H4 (cell line): Measurements from ENCODE around the gene UTP14C. TPM values are rescaled to one million over a fixed set of nuclear protein-coding genes. Genes with fewer than 3 reads are reported as not detected.
"Not testable (repeated sequence)": the region's sequence is repeated elsewhere in the genome, so short reads cannot be mapped to it uniquely, and the experiment has no call there.

Source experiments
- DNase-seq: peaks from one replicate; pipeline ENCODE4 v3.0.0-alpha.2; 2015; ENCODE audit warnings: low spot score
- total RNA-seq: library from RNA; depleted of rRNA; stranded (reverse); fragments of >200 nt; shearing (Covaris generic); gene quantifications from 2 replicates; pipeline ENCODE4 v1.2.3, GENCODE V29; 2014; rRNA removed

UTP14C gene
- total RNA-seq, 1 experiment from 2014 or later: 5.0 TPM

DNA sequence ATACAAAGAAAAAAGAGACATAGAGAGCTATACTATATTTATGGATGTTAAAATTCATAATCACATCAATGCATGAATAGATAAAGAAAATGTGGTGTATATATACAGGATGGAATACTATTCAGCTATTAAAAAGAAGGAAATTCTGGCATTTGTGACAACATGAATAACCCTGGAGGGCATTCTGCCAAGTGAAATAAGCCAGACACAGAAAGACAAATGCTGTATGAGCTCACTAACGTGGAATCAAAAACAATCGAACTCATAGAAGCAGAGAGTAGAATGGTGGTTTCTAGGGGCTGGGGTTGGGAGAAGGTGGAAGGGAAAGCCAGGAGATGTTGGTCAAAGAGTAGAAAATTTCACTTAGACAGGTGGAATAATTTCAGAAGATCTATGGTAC is 24.0 kb downstream of the UTP14C start:
- no peak for DNase-seq

DNA sequence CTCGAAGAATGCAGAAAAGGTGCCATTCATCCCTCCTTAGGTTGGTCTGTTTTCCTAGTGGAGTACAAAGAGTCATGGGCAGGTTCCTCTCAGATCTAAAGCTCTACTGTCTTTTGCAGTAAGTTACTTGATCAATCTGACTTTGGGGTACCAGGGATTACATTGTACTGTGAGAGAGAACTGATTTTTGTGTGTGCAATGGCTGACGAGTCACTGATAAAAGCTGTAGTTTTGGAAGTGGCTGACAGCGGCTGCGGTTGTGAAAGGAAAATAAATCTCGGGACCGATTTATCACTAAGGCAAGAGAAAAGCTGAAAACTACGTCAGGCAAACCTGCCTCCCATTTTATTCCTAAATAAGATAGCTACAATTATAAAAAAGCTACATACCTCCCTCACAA is 26.9 kb downstream of the UTP14C start:
- DNase-seq: no peak

DNA sequence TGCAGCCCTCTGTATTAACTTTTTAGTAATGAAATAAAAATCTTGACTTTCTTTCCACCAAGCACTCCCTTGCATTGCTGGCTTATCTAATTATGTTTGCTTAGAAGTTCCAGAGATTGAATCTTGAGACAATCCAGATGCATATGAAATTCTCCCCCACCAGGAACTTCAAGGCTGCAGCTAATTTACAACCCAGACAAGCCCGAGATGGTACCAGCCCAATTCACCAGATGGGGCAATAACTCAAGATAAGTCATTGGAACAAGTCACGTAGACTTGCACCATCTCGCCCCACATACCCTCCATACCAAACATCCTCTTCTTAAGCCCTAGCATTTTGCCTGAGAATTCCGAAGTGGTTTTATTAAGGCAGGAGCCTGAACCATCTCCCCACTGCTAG is 29.0 kb downstream of the UTP14C start:
- DNase-seq: no peak

DNA sequence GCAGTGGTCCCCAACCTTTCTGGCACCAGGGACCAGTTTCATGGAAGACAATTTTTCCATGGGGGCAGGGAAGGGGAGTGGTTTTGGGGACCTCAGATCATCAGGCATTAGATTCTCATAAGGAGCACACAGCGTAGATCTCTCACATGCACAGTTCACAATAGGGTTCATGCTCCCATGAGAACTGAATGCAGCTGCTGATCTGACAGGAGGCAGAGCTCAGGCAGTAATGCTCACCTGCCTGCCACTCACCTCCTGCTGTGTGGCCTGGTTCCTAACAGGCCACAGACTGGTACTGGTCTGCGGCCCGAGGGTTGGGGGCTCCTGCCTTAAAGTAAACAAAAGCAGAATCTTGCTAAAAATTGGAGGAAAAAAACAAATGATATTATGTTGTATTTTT is 36.6 kb downstream of the UTP14C start:
- not testable (repeated sequence) for DNase-seq

DNA sequence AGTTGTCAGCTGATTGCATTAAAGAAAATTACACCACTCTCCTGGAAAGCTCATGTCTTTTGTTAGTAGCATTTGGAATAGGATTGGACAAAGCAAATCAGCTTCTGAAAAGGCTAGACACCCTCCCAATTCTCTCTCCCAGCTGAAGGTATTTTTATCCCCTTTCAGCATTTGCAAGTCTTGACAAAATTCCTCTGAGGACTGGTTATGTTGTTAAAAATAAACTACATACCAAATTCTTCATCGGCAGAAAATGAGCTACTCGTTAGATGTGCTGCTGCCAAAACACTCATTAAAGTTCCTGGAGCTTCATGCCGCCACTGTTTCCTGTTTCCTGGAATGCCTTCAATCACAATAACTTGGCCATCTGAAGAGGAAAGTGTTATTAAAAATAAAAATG is 37.1 kb downstream of the UTP14C start:
- DNase-seq: no peak

DNA sequence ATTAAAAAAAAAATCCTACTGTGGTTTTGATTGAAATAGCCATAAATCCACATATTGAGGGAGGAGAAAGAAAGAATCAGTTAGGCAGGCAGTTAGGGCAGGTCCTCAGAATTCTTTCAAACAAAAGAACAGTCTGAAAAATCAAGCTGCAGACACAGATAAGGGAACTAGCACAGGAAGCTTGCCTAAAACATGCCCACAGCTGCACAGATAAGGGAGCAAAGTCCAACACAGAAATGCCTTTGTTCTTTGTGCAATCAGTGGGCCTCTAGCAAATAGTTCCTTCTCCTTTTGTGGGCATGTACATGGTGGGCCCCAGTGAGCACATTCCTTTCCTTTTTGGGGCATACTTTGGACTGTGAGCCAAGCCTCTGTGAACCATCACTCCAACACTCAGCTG is 42.7 kb downstream of the UTP14C start:
- DNase-seq: no peak

DNA sequence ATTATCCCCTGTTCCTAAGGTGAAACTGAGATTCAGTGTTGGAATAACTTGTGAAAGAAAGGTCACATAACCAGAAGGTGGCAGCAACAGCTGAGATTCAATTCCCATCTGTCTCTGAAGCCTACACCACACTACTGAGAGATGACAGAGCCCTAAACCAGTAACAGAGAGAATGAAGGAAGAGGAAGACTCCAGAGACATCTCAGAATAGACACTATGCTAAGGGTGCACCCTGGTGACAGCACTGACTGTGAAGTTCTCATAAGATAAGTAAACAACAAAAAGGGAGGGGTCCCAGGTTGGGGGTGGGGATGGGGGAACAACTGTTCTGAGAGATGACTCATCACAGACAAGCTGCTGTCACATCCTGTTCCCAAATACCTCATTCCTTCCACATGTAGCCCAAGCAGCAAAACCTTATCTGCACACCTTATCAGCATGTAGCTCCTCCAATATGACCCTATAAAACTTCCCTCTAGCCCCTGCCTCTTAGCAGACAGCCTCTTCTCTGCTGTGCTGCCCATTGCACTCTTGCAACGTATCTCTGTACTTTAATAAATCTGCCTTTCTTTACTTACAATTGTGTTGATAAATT is 46.5 kb downstream of the UTP14C start:
- DNase-seq: no peak

Other genes starting within 250 kb of the UTP14C start
- 0.27 and 2.7 TPM in 2 replicates for gene DHRS12, start 220.5 kb upstream of the UTP14C start, total RNA-seq
- gene TMEM272, start 179.5 kb upstream of the UTP14C start, total RNA-seq: not detected in 2 replicates
- gene CCDC70, start 162.7 kb upstream of the UTP14C start, total RNA-seq: not detected in 2 replicates
- gene ATP7B, start 13.2 kb upstream of the UTP14C start, total RNA-seq: 1.8 and 2.4 TPM in 2 replicates
- gene ALG11, start 12.3 kb upstream of the UTP14C start, total RNA-seq: 17.6 and 22.3 TPM in 2 replicates
- 0.08 TPM in 1 of 2 replicates, not detected in the other for gene NEK5, start 104.4 kb downstream of the UTP14C start, total RNA-seq
- gene NEK3, start 134.9 kb downstream of the UTP14C start, total RNA-seq: 2.1 and 4.2 TPM in 2 replicates